PFSK-1 (cell line): ENCODE results near the gene KCMF1.

ENCODE experiments used
- POLR2AphosphoS5 ChIP-seq: IDR thresholded peaks from 2 replicates; pipeline ENCODE4 v1.6.1; 2012; ENCODE audit warnings: low read depth, mild to moderate bottlenecking, control low read depth, low read length, moderate library complexity
- SIN3A ChIP-seq: IDR thresholded peaks from 2 replicates; pipeline ENCODE4 v1.6.1; 2012; ENCODE audit warnings: mild to moderate bottlenecking, low read length, moderate library complexity, borderline replicate concordance; ENCODE audit not compliant: insufficient read depth

DNA sequence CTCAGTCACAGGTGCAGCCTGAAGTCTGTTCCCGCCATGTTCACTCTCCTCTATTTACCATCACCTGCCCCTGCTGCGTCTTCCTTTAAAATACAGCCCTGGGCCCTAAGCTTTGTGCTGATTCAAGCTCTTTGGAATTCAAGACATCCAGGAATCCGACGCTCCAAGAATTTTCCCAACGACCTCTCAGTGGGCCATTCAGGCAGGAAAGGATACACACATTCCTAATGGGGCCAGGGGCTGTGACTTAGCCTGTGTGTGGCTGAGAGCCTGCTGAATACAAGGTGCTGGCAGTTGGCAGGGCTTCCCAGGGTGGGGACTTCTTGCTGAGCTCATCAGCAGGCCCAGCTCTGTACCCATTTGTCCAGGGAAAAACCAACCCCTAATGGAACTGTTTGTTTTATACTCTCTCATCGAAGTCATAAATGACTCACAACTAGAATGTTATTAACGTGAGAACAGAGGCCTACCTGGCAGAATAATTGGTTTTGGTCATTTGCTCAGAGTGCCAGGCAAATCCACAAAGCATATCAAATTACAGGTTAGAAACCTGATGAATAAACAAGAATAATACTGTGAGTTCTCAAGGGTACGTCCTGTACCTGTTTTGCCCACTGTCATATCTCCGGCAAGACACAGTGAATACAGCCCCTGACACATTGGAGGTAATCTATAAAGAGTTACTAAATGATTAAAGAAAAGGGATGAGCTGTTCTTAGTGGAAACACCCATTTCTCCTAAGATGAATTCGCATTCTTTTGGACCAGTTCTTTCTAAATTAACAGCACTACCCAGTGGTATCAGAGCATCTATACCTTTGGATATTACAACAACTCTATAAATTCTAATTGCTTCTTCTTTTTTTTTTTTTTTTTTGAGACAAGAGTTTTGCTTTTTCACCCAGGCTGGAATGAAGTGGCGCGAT, 12.6 kb upstream of the KCMF1 start:
- TF ChIP-seq POLR2AphosphoS5 (no peak), SIN3A (no peak)
